Stomach smooth muscle (tissue), 2 donors: ENCODE data around the gene DUSP16.
"Not testable (repeated sequence)": the region's sequence is repeated elsewhere in the genome, so short reads cannot be mapped to it uniquely, and the experiment has no call there.

Experiments
- H3K27ac ChIP-seq: one replicate; pipeline ENCODE4 v1.7.0; 2013; ENCODE audit warnings: mild to moderate bottlenecking, low read length, inconsistent platforms
- H3K27me3 ChIP-seq, 2 donors: one replicate each; pipeline ENCODE4 v1.7.0; 2013; ENCODE audit warnings: low read length in 2 of 2; ENCODE audit not compliant: insufficient read depth in 2 of 2, control insufficient read depth in 1 of 2
- H3K36me3 ChIP-seq, 2 donors: one replicate each; pipeline ENCODE4 v1.7.0; 2013; ENCODE audit warnings: low read length in 2 of 2; ENCODE audit not compliant: control insufficient read depth in 2 of 2, insufficient read depth in 2 of 2
- H3K4me1 ChIP-seq: one replicate; pipeline ENCODE4 v1.7.0; 2013; ENCODE audit warnings: low read length; ENCODE audit not compliant: control insufficient read depth, insufficient read depth
- H3K4me3 ChIP-seq, 2 donors: one replicate each; pipeline ENCODE4 v1.7.0; 2013; ENCODE audit warnings: low read length in 2 of 2
- H3K9ac ChIP-seq, 2 donors: one replicate each; pipeline ENCODE4 v1.7.0; 2013; ENCODE audit warnings: low read length in 2 of 2, mild to moderate bottlenecking in 1 of 2
- H3K9me3 ChIP-seq, 2 donors: one replicate each; pipeline ENCODE4 v1.7.0; 2013; ENCODE audit warnings: low read length in 2 of 2; ENCODE audit not compliant: control insufficient read depth in 2 of 2
- donor health status: healthy.
- donor health status: Pancreatic carcinoma.

The DUSP16 gene

GRCh38 chr12:12534166-12534866 lies 28.3 kb downstream of the DUSP16 start:
- H3K4me3 ChIP-seq, result no peak overlapping the region
- H3K27ac ChIP-seq, result no peak overlapping the region
- no peaks in the 10 kb centered on the region for H3K36me3 ChIP-seq
- no peaks in the 10 kb centered on the region for H3K27me3 ChIP-seq
- no peaks in the 10 kb centered on the region for H3K9me3 ChIP-seq
- peaks cover 4% of the 10 kb centered on the region for H3K4me1 ChIP-seq
- no peak overlapping the region for H3K9ac ChIP-seq

DNA sequence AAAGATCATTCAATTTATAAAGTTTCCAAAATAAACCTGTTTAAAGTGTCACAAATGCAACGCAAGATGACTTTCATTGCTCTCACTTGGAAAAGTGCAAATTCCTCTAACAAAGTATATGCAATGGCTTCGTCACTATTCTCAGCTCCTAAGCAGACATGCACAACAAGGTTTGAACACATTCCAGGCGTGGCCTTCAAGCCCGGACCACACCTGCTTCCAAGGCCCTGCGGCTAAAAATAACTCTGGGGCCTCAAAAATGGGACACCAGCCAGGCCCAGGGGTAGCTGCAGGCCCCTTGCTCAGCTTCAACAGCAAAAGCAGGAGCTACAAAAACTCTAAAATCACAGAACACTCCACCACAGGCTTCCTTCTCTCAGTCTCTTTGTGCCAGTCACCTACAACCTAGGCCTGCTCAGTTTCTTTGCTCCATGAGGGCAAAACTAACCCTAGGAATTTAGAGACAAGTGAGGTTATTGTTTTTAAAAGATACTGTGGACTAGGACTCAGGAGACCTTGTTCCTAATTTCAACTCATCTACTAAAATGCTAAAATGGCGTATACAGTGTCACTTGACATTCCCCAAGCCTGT lies 29.3 kb downstream of the DUSP16 start:
- Histone ChIP-seq H3K9ac (no peak overlapping the region), H3K9me3 (no peaks in the 10 kb centered on the region), H3K36me3 (no peaks in the 10 kb centered on the region), H3K4me3 (peak overlapping the region in 1 of 2 donors; percentile 29), H3K4me1 (peaks cover 4% of the 10 kb centered on the region), H3K27ac (peak overlapping the region; percentile 18), H3K27me3 (no peaks in the 10 kb centered on the region)

DNA sequence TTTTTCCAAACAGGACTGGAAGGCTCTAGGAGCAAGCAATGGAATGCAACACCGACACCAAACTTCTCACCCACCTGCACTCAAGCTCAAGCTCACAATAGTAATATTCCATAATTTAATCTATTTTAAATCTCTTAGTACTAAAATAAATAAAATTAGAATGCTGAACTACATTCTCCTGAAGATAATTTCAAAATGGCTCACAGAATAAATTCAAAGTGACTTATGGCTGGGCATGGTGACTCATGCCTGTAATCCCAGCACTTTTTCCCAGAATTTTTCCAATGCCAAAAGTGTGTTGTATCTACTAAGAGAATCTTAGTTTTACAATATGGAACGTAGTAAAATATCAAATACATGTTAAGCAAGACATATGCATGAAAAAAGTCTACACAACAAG lies 31.5 kb downstream of the DUSP16 start:
- Histone ChIP-seq H3K27me3 (no peaks in the 10 kb centered on the region), H3K9ac (no peak overlapping the region), H3K4me3 (no peak overlapping the region), H3K36me3 (no peaks in the 10 kb centered on the region), H3K9me3 (no peaks in the 10 kb centered on the region), H3K27ac (no peak overlapping the region), H3K4me1 (peaks cover 4% of the 10 kb centered on the region)

- H3K9ac ChIP-seq, result no peak overlapping the region
- no peaks in the 10 kb centered on the region for H3K9me3 ChIP-seq
- no peaks in the 10 kb centered on the region for H3K36me3 ChIP-seq
- H3K4me1 ChIP-seq, result peaks cover 4% of the 10 kb centered on the region
- H3K27me3 ChIP-seq, result no peaks in the 10 kb centered on the region
- no peak overlapping the region for H3K4me3 ChIP-seq
- no peak overlapping the region for H3K27ac ChIP-seq
Measured at GRCh38 chr12:12529783-12530421, 32.8 kb downstream of the DUSP16 start.

DNA sequence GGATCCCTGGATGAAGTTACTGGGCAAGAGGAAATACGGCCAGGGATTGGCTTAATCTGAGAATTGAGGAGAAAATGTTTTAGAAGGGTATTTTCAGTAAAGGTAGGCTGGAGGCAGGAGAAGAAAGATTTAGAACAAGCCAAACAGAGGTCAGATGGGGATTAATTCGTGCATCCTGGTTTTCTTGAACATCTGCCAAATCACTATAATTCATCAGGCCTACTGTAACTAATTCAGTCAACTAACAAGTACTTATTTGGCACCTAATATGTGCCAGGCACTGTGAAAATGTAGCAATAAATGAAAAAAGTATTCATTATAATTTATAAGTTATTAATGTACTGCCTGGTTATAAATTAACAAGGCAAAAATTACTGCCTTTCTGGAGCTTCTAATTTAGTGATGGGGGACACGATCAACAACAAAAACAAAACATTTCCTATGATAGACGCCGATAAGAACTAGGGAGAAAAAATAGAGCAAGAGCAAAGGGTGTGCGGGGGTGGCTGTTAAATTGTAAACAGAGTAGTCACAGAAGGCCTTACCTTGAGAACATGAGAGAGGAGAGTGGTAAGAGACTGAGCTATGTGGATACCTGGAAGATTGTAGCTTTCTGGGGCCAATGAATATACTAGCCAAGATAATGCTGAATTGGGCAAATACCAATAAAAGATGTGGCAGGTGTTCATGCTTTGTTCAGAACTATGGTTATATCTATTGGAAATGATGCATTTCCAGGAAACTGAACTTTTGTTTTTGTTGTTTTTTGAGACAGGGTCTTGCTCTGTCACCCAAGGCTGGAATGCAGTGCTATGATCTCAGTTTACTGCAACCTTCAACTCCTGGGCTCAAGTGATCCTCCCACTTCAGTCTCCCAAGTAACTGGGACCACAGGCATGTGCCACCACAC lies 34.0 kb downstream of the DUSP16 start:
- Histone ChIP-seq H3K4me1 (peaks cover 4% of the 10 kb centered on the region), H3K4me3 (no peak overlapping the region), H3K9ac (no peak overlapping the region), H3K36me3 (no peaks in the 10 kb centered on the region), H3K9me3 (no peaks in the 10 kb centered on the region), H3K27me3 (no peaks in the 10 kb centered on the region), H3K27ac (no peak overlapping the region)

DNA sequence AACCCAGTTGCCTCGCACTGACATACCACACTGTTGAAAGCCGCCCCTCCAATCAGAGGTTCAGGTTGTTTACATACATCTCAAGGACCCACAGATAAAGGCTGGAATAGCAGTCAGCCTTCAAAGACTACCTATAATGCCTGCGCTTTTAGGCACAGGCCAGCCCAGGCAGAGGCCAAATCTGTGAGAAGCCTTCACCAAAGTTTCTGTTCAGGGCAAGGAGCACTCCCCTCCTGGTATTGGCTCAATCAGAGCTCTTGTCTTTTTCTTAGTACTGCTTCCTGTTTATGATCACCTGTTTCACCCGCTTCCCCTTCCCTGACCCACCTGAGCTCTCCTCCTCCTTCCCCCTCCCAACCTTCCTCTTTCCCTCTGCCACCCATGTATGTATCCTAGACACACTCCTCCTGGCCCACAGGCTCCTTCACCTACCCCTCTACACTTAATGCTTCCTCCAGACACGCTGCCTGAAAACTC lies 34.8 kb downstream of the DUSP16 start:
- H3K4me1 ChIP-seq, result no peaks in the 10 kb centered on the region

DNA sequence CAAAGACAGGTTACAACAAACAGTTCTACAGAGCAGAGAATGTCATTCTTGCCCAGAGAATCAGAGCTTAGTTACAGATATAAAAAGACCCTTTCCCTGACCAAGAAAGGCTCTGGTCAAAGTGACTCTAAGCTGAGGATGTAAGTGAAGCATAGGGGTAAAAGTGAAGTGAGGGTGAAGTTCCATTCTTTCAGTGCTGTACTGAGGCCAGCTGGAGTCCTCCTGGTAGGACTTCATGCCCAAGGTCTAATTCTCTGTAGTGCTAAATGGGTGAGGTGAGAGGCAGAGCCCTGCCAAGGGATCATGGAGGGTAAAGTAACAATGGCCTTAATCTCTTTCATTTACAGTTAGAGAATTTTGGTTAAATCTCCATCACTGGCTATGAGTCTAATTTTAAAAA lies 38.5 kb downstream of the DUSP16 start:
- H3K36me3 ChIP-seq, result peaks cover 3 to 5% of the 10 kb centered on the region in 2 donors
- H3K4me3 ChIP-seq, result no peak overlapping the region
- no peak overlapping the region for H3K9ac ChIP-seq
- no peaks in the 10 kb centered on the region for H3K4me1 ChIP-seq
- no peak overlapping the region for H3K27ac ChIP-seq
- no peaks in the 10 kb centered on the region for H3K9me3 ChIP-seq
- no peaks in the 10 kb centered on the region for H3K27me3 ChIP-seq

More for the DNA sequence above, 34.8 kb downstream of the DUSP16 start:
- H3K27me3 ChIP-seq, result no peaks in the 10 kb centered on the region
- no peak overlapping the region for H3K27ac ChIP-seq
- H3K36me3 ChIP-seq, result no peaks in the 10 kb centered on the region
- no peak overlapping the region for H3K4me3 ChIP-seq
- no peak overlapping the region for H3K9ac ChIP-seq
- no peaks in the 10 kb centered on the region for H3K9me3 ChIP-seq

GRCh38 chr12:12523229-12523628 lies 39.4 kb downstream of the DUSP16 start:
- Histone ChIP-seq H3K9me3 (no peaks in the 10 kb centered on the region), H3K27ac (no peak overlapping the region), H3K9ac (no peak overlapping the region), H3K36me3 (peaks cover 8% of the 10 kb centered on the region in 2 donors), H3K4me3 (no peak overlapping the region), H3K4me1 (no peaks in the 10 kb centered on the region), H3K27me3 (no peaks in the 10 kb centered on the region)

- not testable (repeated sequence) for H3K4me1 ChIP-seq, H3K9me3 ChIP-seq, H3K27me3 ChIP-seq, H3K27ac ChIP-seq, H3K9ac ChIP-seq, H3K4me3 ChIP-seq
- peaks cover 12% of the 10 kb centered on the region in 2 donors for H3K36me3 ChIP-seq
Measured at GRCh38 chr12:12522657-12523056, 40.0 kb downstream of the DUSP16 start.

- Histone ChIP-seq H3K9me3 (no peaks in the 10 kb centered on the region), H3K4me1 (no peaks in the 10 kb centered on the region), H3K27me3 (no peaks in the 10 kb centered on the region), H3K36me3 (peaks cover 12 to 13% of the 10 kb centered on the region in 2 donors), H3K9ac (no peak overlapping the region), H3K4me3 (no peak overlapping the region), H3K27ac (no peak overlapping the region)
Measured at GRCh38 chr12:12521888-12522287, 40.8 kb downstream of the DUSP16 start.
